Activated B cell treated with CpG ODN at 0.5 μM for 24 hours (primary cell): ENCODE data around the gene SH3PXD2B. TPM values are rescaled to one million over a fixed set of nuclear protein-coding genes. Genes with fewer than 3 reads are reported as not detected.

Experiments
- ATAC-seq: fragments of 200-7000 bp; cut with Tn5 transposase; one replicate; pipeline ENCODE4 v1.10.0; 2021; ENCODE audit warnings: low read depth, mild to moderate bottlenecking, moderate library complexity
- CTCF ChIA-PET: fragments of 350-600 bp; sonication (Branson Sonifier 250); formaldehyde crosslinking; loops from one replicate; lab custom pipeline; 2021; ENCODE audit warnings: antibody characterized with exemption; lab: Charles Lee
- POLR2A ChIA-PET: fragments of 350-600 bp; sonication (Branson Sonifier 250); formaldehyde crosslinking; loops from one replicate; lab custom pipeline; 2021; ENCODE audit warnings: antibody characterized with exemption; lab: Charles Lee
- DNase-seq: peaks from one replicate; pipeline ENCODE4 v3.0.0; 2022
- H3K27ac Mint-ChIP-seq: one replicate; pipeline ENCODE4 v1.8.0; 2020; ENCODE audit warnings: mixed read lengths
- H3K27me3 Mint-ChIP-seq: one replicate; pipeline ENCODE4 v1.8.0; 2021; ENCODE audit warnings: mixed read lengths
- H3K36me3 Mint-ChIP-seq: one replicate; pipeline ENCODE4 v1.8.0; 2021; ENCODE audit warnings: low read depth, mixed read lengths
- H3K4me1 Mint-ChIP-seq: one replicate; pipeline ENCODE4 v1.8.0; 2021; ENCODE audit warnings: mixed read lengths
- H3K4me3 Mint-ChIP-seq: one replicate; pipeline ENCODE4 v1.8.0; 2020; ENCODE audit warnings: mild to moderate bottlenecking, mixed read lengths
- H3K9me3 Mint-ChIP-seq: one replicate; pipeline ENCODE4 v1.8.0; 2020; ENCODE audit warnings: mixed read lengths
- intact Hi-C: fragments of 100-400 bp; cut with micrococcal nuclease; formaldehyde crosslinking; loops from one replicate; pipeline ENCODE4 v1.15.1; 2024
- total RNA-seq: library from RNA; stranded (reverse); gene quantifications from 2 replicates; pipeline ENCODE4 v1.2.3, GENCODE V29; 2022
- TF ChIP-seq, protein P1 (sequence below): fragments of 200-600 bp; IDR thresholded peaks from one replicate; pipeline ENCODE4 v1.8.0; 2022; ENCODE audit warnings: antibody characterized with exemption, mild to moderate bottlenecking

Gene SH3PXD2B
- total RNA-seq, 1 donor from 2014 or later = 0.02 TPM

DNA sequence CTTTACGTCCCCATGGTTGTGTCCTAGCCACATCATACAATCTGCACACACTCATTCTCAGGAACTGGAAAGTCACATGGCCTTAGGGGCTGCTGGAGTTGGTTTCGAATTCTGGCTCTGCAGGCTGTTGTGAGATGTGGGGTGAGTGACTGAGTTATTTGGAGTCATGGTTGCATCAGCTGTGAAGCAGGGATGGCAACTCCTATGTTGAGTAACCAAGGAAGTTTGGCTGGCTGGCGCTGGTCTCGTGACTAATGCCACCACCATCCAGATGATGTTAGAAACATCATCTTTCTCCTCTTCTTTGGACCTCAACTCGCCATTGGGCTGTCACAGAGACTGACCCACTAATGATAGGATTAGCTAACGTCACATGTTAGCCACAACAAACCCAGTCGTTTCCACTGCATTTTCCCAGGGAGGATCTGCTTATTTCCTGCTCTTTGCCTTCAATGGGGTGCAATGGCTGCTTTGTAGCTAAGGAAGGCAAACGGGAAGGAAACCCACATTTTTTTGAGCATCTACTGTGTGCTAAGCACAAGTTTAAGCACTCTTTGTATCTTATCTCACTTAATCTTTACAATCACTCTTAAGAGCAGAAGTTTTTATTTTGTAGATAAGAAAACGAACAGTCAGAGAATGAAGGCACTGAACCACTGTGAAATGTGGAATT lies 92.6 kb downstream of the SH3PXD2B start:
- no peaks in the 10 kb centered on the region for H3K36me3 Mint-ChIP-seq
- no peaks in the 10 kb centered on the region for H3K4me1 Mint-ChIP-seq
- no peak overlapping the region for H3K4me3 Mint-ChIP-seq
- H3K27me3 Mint-ChIP-seq = peaks cover 5% of the 10 kb centered on the region
- CTCF ChIA-PET = no interaction called here
- H3K9me3 Mint-ChIP-seq = no peaks in the 10 kb centered on the region
- POLR2A ChIA-PET = no interaction called here
- DNase-seq (no peak), ATAC-seq (no peak)
- intact Hi-C loops = no loop called here
- no peak overlapping the region for H3K27ac Mint-ChIP-seq
- TF ChIP-seq, protein P1, sequence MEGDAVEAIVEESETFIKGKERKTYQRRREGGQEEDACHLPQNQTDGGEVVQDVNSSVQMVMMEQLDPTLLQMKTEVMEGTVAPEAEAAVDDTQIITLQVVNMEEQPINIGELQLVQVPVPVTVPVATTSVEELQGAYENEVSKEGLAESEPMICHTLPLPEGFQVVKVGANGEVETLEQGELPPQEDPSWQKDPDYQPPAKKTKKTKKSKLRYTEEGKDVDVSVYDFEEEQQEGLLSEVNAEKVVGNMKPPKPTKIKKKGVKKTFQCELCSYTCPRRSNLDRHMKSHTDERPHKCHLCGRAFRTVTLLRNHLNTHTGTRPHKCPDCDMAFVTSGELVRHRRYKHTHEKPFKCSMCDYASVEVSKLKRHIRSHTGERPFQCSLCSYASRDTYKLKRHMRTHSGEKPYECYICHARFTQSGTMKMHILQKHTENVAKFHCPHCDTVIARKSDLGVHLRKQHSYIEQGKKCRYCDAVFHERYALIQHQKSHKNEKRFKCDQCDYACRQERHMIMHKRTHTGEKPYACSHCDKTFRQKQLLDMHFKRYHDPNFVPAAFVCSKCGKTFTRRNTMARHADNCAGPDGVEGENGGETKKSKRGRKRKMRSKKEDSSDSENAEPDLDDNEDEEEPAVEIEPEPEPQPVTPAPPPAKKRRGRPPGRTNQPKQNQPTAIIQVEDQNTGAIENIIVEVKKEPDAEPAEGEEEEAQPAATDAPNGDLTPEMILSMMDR = no peak

DNA sequence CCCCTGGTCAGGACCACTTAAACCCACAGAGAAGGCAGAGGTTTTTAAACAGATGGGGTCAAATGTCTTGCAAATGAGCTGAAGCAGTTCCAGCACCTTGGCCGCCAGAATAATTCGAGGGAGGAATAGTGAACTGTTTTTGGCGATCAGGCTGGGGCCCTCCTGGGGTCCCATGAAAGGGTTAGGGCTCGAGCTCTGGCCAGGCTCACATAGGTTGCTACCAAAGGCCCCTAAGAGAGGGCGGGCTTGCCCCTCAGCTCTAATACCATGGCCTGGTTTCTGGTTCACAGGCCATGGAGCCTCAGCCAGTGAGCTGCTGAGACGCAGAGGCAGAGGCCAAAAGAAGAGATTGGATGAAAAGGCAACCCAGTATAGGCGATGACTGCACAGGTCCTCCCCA lies 96.0 kb downstream of the SH3PXD2B start:
- no peaks in the 10 kb centered on the region for H3K9me3 Mint-ChIP-seq
- no peaks in the 10 kb centered on the region for H3K36me3 Mint-ChIP-seq
- ATAC-seq (no peak), DNase-seq (no peak)
- TF ChIP-seq, protein P1 = no peak
- CTCF ChIA-PET = no interaction called here
- no peak overlapping the region for H3K27ac Mint-ChIP-seq
- no peak overlapping the region for H3K4me3 Mint-ChIP-seq
- peaks cover 7% of the 10 kb centered on the region for H3K27me3 Mint-ChIP-seq
- POLR2A ChIA-PET = no interaction called here
- H3K4me1 Mint-ChIP-seq = no peaks in the 10 kb centered on the region
- intact Hi-C loops = no loop called here

DNA sequence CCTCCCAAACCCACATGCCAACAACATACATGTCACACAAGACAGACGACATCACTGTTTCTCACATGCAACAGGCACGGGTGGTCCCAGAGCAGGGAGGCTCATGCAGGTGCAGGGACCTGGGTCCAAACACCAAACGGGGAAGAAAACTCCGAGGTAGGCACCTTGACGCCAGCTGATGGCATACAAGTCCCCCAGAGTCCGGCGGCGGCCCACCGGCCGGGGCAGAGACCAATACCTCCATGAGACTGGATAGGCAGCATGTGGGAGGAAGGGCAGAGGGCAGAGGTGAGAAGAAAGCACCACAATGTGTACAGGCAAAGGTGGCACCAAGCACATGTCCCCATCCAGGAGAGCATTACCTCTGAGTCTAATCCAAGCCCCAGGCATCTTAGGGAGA lies 97.8 kb downstream of the SH3PXD2B start:
- POLR2A ChIA-PET = no interaction called here

DNA sequence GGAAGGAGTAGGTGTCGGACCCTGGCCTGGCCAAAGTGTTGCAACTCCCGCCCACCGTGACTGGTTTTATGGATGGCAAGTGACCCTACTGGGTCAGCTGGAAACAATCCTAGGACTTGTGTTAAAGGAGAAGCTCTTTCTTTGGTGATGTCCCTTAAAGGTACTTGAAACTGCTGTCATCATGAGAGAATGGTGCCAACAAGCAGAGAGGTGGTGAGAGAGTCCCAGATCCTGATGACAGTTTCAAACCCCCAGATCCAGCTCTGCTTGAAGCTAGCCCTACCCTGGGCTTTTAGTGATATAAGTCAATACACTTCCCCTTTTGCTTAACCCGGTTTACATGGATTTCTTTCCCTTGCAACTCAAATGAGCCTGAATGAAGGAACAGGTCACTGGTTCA lies 98.3 kb downstream of the SH3PXD2B start:
- TF ChIP-seq, protein P1 = no peak
- ChIA-PET POLR2A (no interaction called here), CTCF (no interaction called here)
- H3K36me3 Mint-ChIP-seq = no peaks in the 10 kb centered on the region
- H3K4me3 Mint-ChIP-seq = no peak overlapping the region
- no peaks in the 10 kb centered on the region for H3K4me1 Mint-ChIP-seq
- peaks cover 5% of the 10 kb centered on the region for H3K27me3 Mint-ChIP-seq
- no peak for ATAC-seq
- intact Hi-C loops = no loop called here
- H3K9me3 Mint-ChIP-seq = no peaks in the 10 kb centered on the region
- no peak for DNase-seq
- H3K27ac Mint-ChIP-seq = no peak overlapping the region

More for the DNA sequence above, 97.8 kb downstream of the SH3PXD2B start:
- ATAC-seq = no peak
- Mint-ChIP-seq H3K4me3 (no peak overlapping the region), H3K4me1 (no peaks in the 10 kb centered on the region), H3K9me3 (no peaks in the 10 kb centered on the region), H3K27me3 (peaks cover 5% of the 10 kb centered on the region), H3K27ac (no peak overlapping the region), H3K36me3 (no peaks in the 10 kb centered on the region)
- CTCF ChIA-PET = no interaction called here
- TF ChIP-seq, protein P1 = no peak
- DNase-seq = no peak
- intact Hi-C loops = no loop called here

DNA sequence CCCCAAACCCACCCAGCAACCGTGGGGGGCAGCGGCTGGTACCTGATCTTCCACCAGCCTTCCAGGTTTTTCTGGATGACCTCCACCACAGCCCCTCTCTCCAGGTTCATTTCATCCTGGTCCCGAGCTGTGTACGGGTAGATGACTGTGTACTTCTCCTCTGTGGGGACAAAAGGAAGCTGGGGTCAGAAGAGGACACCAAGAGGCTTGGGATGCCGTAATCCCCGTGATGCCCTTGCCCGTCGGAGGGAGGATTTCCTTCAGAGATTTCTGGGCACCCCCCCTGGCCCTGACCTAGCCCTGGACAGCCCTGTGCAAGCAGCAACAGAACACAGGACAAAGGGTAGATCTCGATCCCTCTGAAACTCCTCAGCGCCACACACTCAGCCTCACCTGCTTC lies 100.5 kb downstream of the SH3PXD2B start:
- TF ChIP-seq, protein P1 = no peak
- Mint-ChIP-seq H3K27me3 (peaks cover 5% of the 10 kb centered on the region), H3K9me3 (no peaks in the 10 kb centered on the region), H3K4me1 (no peaks in the 10 kb centered on the region), H3K27ac (no peak overlapping the region), H3K4me3 (no peak overlapping the region), H3K36me3 (no peaks in the 10 kb centered on the region)
- ATAC-seq (no peak), DNase-seq (no peak)
- intact Hi-C loops = no loop called here
- ChIA-PET POLR2A (no interaction called here), CTCF (no interaction called here)
